Measurements from ENCODE around the gene BMPR1A.

GRCh38 chr10:86815640-86816039 is 59.2 kb downstream of the BMPR1A start:
- TF ChIP-seq POLR2A (IDR thresholded peaks at IDR 0.05; ENCODE audit: low read length) (no peak), GATA1 (IDR thresholded peaks at IDR 0.05; ENCODE audit: low read depth, low read length) (no peak)
